IMR-90 (cell line): ENCODE data around the gene SLC25A21. TPM values are rescaled to one million over a fixed set of nuclear protein-coding genes. Genes with fewer than 3 reads are reported as not detected.

Experiments
- ATAC-seq: fragments of 200-7000 bp; cut with Tn5 transposase; 2 replicates; pipeline ENCODE4 v1.9.1; 2020; ENCODE audit warnings: low read depth, mild to moderate bottlenecking, moderate library complexity
- BruUV-seq: library from RNA; stranded (reverse); fragments of 400-500 nt; replicated peaks from 2 replicates; lab custom pipeline; 2021; lab: Mats Ljungman, UMichigan
- CTCF ChIA-PET: fragments of 300-600 bp; formaldehyde crosslinking; extraction: SDS; loops from one replicate; lab custom pipeline; 2021; ENCODE audit warnings: antibody characterized with exemption; lab: Yijun Ruan, JAX
- POLR2A ChIA-PET: fragments of 300-600 bp; sonication (Branson Sonifier 250); formaldehyde crosslinking; loops from one replicate; lab custom pipeline; 2022; ENCODE audit warnings: antibody characterized with exemption; ENCODE audit not compliant: unreplicated experiment; lab: Charles Lee
- DNase-seq: peaks from one replicate; pipeline ENCODE4 v3.0.0; 2013
- H2AFZ ChIP-seq: replicated peaks from 2 replicates; pipeline ENCODE3; 2013; ENCODE audit warnings: low read length, mild to moderate bottlenecking; ENCODE audit not compliant: poor library complexity
- H2AK5ac ChIP-seq: 2 replicates; pipeline ENCODE4 v1.6.1; 2013; ENCODE audit warnings: low read depth, low read length, inconsistent platforms
- H2AK9ac ChIP-seq: replicated peaks from 2 replicates; pipeline ENCODE3; 2013; ENCODE audit warnings: mild to moderate bottlenecking, low read depth, low read length, moderate library complexity; ENCODE audit not compliant: poor library complexity
- H2BK120ac ChIP-seq: 2 replicates; pipeline ENCODE4 v1.6.1; 2013; ENCODE audit warnings: low read depth, low read length, inconsistent platforms
- H2BK15ac ChIP-seq: 3 replicates; pipeline ENCODE4 v1.6.1; 2013; ENCODE audit warnings: low read depth, low read length, inconsistent platforms
- H2BK20ac ChIP-seq: 2 replicates; pipeline ENCODE4 v1.6.1; 2013; ENCODE audit warnings: low read depth, mild to moderate bottlenecking, inconsistent platforms, low read length, moderate library complexity
- H2BK5ac ChIP-seq: 2 replicates; pipeline ENCODE4 v1.6.1; 2013; ENCODE audit warnings: mild to moderate bottlenecking, low read depth, low read length, inconsistent platforms; ENCODE audit not compliant: poor library complexity, severe bottlenecking
- H3K14ac ChIP-seq: replicated peaks from 2 replicates; pipeline ENCODE4 v1.6.1; 2013; ENCODE audit warnings: low read depth, low read length, inconsistent platforms
- H3K18ac ChIP-seq: 2 replicates; pipeline ENCODE4 v1.6.1; 2013; ENCODE audit warnings: low read depth, low read length, control low read depth
- H3K23ac ChIP-seq: 2 replicates; pipeline ENCODE4 v1.6.1; 2013; ENCODE audit warnings: low read depth, low read length, inconsistent platforms
- H3K27ac ChIP-seq: 2 replicates; pipeline ENCODE4 v1.5.1; 2013; ENCODE audit warnings: mild to moderate bottlenecking, control low read depth, low read length; ENCODE audit not compliant: insufficient read depth
- H3K27me3 ChIP-seq: 2 replicates; pipeline ENCODE4 v1.6.1; 2013; ENCODE audit warnings: low read length; ENCODE audit not compliant: control insufficient read depth, insufficient read depth
- H3K36me3 ChIP-seq: 2 replicates; pipeline ENCODE4 v1.6.1; 2013; ENCODE audit warnings: low read length, mixed read lengths; ENCODE audit not compliant: control insufficient read depth, insufficient read depth
- H3K4ac ChIP-seq: 2 replicates; pipeline ENCODE4 v1.6.1; 2013; ENCODE audit warnings: low read depth, low read length, inconsistent platforms
- H3K4me1 ChIP-seq: 2 replicates; pipeline ENCODE4 v1.6.1; 2013; ENCODE audit warnings: low read length, mixed read lengths; ENCODE audit not compliant: control insufficient read depth, insufficient read depth
- H3K4me2 ChIP-seq: 2 replicates; pipeline ENCODE4 v1.6.1; 2013; ENCODE audit warnings: low read depth, mild to moderate bottlenecking, control low read depth, low read length, moderate library complexity
- H3K4me3 ChIP-seq: 2 replicates; pipeline ENCODE4 v1.5.1; 2013; ENCODE audit warnings: low read depth, mild to moderate bottlenecking, control low read depth, low read length, moderate library complexity; ENCODE audit not compliant: insufficient read depth
- H3K56ac ChIP-seq: 2 replicates; pipeline ENCODE4 v1.6.1; 2013; ENCODE audit warnings: low read length, inconsistent platforms; ENCODE audit not compliant: insufficient read depth; ENCODE audit errors: extremely low read depth
- H3K79me1 ChIP-seq, 2 experiments: 2 replicates each; pipeline ENCODE4 v1.6.1; 2013; ENCODE audit warnings: low read length in 2 of 2, inconsistent platforms in 1 of 2, low read depth in 1 of 2
- H3K9ac ChIP-seq: 2 replicates; pipeline ENCODE4 v1.6.1; 2013; ENCODE audit warnings: low read depth, low read length, control low read depth
- H3K9me1 ChIP-seq: 2 replicates; pipeline ENCODE4 v1.6.1; 2013; ENCODE audit warnings: low read length, inconsistent platforms; ENCODE audit not compliant: insufficient read depth
- H3K9me3 ChIP-seq: 2 replicates; pipeline ENCODE4 v1.6.1; 2013; ENCODE audit warnings: low read length; ENCODE audit not compliant: control insufficient read depth, insufficient read depth
- H4K20me1 ChIP-seq: 2 replicates; pipeline ENCODE4 v1.6.1; 2013; ENCODE audit warnings: low read length, inconsistent platforms; ENCODE audit not compliant: insufficient read depth
- H4K5ac ChIP-seq: 2 replicates; pipeline ENCODE4 v1.6.1; 2013; ENCODE audit warnings: mild to moderate bottlenecking, low read depth, low read length, control low read depth
- H4K8ac ChIP-seq, 2 experiments: 2 replicates each; pipeline ENCODE4 v1.6.1; 2013; ENCODE audit warnings: low read depth in 2 of 2, low read length in 2 of 2, control low read depth in 1 of 2, inconsistent platforms in 1 of 2
- H4K91ac ChIP-seq: 2 replicates; pipeline ENCODE4 v1.6.1; 2013; ENCODE audit warnings: low read depth, low read length, inconsistent platforms; ENCODE audit not compliant: insufficient read depth
- CHD1 ChIP-seq: IDR thresholded peaks from 2 replicates; pipeline ENCODE4 v1.6.1; 2012; ENCODE audit warnings: low read depth, low read length, improper control_type of control experiment
- CTCF ChIP-seq: conservative IDR thresholded peaks from 2 replicates; pipeline ENCODE4 v1.5.1; 2012; ENCODE audit warnings: mild to moderate bottlenecking, low read depth, low read length, improper control_type of control experiment
- USF2 ChIP-seq: fragments of 150-350 bp; IDR thresholded peaks from 2 replicates; pipeline ENCODE4 v1.6.1; 2017; ENCODE audit warnings: mild to moderate bottlenecking, antibody characterized with exemption, low read length, low read depth
- WGBS, 2 experiments: methylation state at CpG; one replicate each; pipeline versions ENCODE4 v1.1.5 to v1.1.7; 2013; ENCODE audit warnings: missing lambda C conversion rate in 2 of 2; ENCODE audit not compliant: insufficient read length in 1 of 2; ENCODE audit errors: extremely low coverage in 2 of 2; 5-methylcytosine and 5-hydroxymethylcytosine counted together
- dilution Hi-C: fragments of 300-500 bp; cut with HindIII; formaldehyde crosslinking; loops from one replicate; pipeline ENCODE4 v1.14.3; 2018; ENCODE audit warnings: low sequenced_read_pairs; ENCODE audit not compliant: unreplicated experiment
- in situ Hi-C: fragments of 300-500 bp; cut with MboI; formaldehyde crosslinking; loops from 3 replicates; pipeline ENCODE4 v1.14.3; 2019; ENCODE audit warnings: low sequenced_read_pairs, inconsistent platforms, mixed read lengths
- intact Hi-C: fragments of 100-400 bp; cut with micrococcal nuclease; formaldehyde crosslinking; loops from 2 replicates; pipeline ENCODE4 v1.10.0; 2022
- polyA plus RNA-seq, 3 experiments: library from polyadenylated mRNA; depleted of rRNA; stranded (reverse); fragments of >200 nt; gene quantifications; 2 replicates each; pipeline ENCODE4 v1.2.3, GENCODE V29; 2012; ENCODE audit warnings: low replicate concordance in 1 of 3
- total RNA-seq: library from RNA; depleted of rRNA; stranded (reverse); fragments of >200 nt; gene quantifications from 2 replicates; pipeline ENCODE4 v1.2.3, GENCODE V29; 2012

The SLC25A21 gene
- total and polyA plus RNA-seq, 2 of the 4 experiments (the other 2 are of a cell fraction), result 0.62 to 0.90 TPM

GRCh38 chr14:36658123-36659009 is 514.0 kb downstream of the SLC25A21 start:
- in situ Hi-C loops, result loop anchor here (10.0 kb wide), 1 partner anchor 486 kb away; no protein-coding TSS in a partner anchor
- H2BK15ac ChIP-seq, result no peak overlapping the region
- H3K9ac ChIP-seq, result no peak overlapping the region
- BruUV-seq, result no TSS peak
- H4K5ac ChIP-seq, result no peak overlapping the region
- no peak overlapping the region for H2AK9ac ChIP-seq
- ChIA-PET POLR2A (no interaction called here), CTCF (no interaction called here)
- dilution Hi-C loops, result no loop called here
- intact Hi-C loops, result no loop called here
- H3K4me3 ChIP-seq, result no peak overlapping the region
- no peak overlapping the region for H2AK5ac ChIP-seq
- no peak overlapping the region for H2BK5ac ChIP-seq
- no peaks in the 10 kb centered on the region for H3K9me1 ChIP-seq
- H2BK20ac ChIP-seq, result no peak overlapping the region
- H4K20me1 ChIP-seq, result no peaks in the 10 kb centered on the region; the same call in 1 of the 2 replicates
- H3K4me2 ChIP-seq, result no peak overlapping the region
- no peak for ATAC-seq
- no peak for DNase-seq
- H3K56ac ChIP-seq, result no peak overlapping the region
- peaks cover 97% of the 10 kb centered on the region for H3K27me3 ChIP-seq
- no peak overlapping the region for H4K8ac ChIP-seq
- 5% methylated on average over 17 of the region's 55 CpGs; no CpG with 5 or more reads in 1 of the 2 experiments for WGBS, 2 experiments
- no peak overlapping the region for H3K27ac ChIP-seq
- peaks cover 7% of the 10 kb centered on the region; the same call in 1 of the 2 replicates for H3K4me1 ChIP-seq
- no peaks in the 10 kb centered on the region for H3K36me3 ChIP-seq
- no peak overlapping the region for H2BK120ac ChIP-seq
- H3K18ac ChIP-seq, result no peak overlapping the region
- H3K79me1 ChIP-seq, result no peaks in the 10 kb centered on the region
- peak overlapping the region; percentile 34 for H2AFZ ChIP-seq
- no peak overlapping the region for H3K4ac ChIP-seq
- H3K23ac ChIP-seq, result no peak overlapping the region
- no peak for TF ChIP-seq CHD1
- TF ChIP-seq CTCF, result no peak
- TF ChIP-seq USF2, result no peak
- no peak overlapping the region for H4K91ac ChIP-seq
- H3K14ac ChIP-seq, result no peak overlapping the region
- peaks cover 14% of the 10 kb centered on the region for H3K9me3 ChIP-seq
